Mesodermal cell (in vitro differentiated cells): ENCODE data around the gene SOX6.
A peak's percentile ranks its signal among the peaks of the same experiment; 100 is the strongest.

Source experiments
- H3K27ac ChIP-seq: 2 replicates; pipeline ENCODE4 v1.7.0; 2013; ENCODE audit warnings: mild to moderate bottlenecking, low read depth, low read length, moderate library complexity; ENCODE audit not compliant: severe bottlenecking
- H3K36me3 ChIP-seq: 2 replicates; pipeline ENCODE4 v1.7.1; 2013; ENCODE audit warnings: mild to moderate bottlenecking, low read length, moderate library complexity; ENCODE audit not compliant: control insufficient read depth, insufficient read depth
- H3K4me1 ChIP-seq: one replicate; pipeline ENCODE4 v1.7.1; 2013; ENCODE audit warnings: mild to moderate bottlenecking, low read length; ENCODE audit not compliant: insufficient read depth, control insufficient read depth, poor library complexity, severe bottlenecking
- H3K4me3 ChIP-seq: 2 replicates; pipeline ENCODE4 v1.7.0; 2013; ENCODE audit warnings: low read length, control low read depth, mild to moderate bottlenecking; ENCODE audit not compliant: insufficient read depth, poor library complexity, severe bottlenecking; ENCODE audit errors: extremely low read depth
- H3K9me3 ChIP-seq: 2 replicates; pipeline ENCODE4 v1.7.1; 2013; ENCODE audit warnings: mild to moderate bottlenecking, low read length, moderate library complexity; ENCODE audit not compliant: control insufficient read depth
- WGBS, 2 experiments: methylation state at CpG; one replicate each; pipeline ENCODE4 v1.1.5; 2013; ENCODE audit warnings: missing lambda C conversion rate in 2 of 2; ENCODE audit not compliant: insufficient coverage in 2 of 2; 5-methylcytosine and 5-hydroxymethylcytosine counted together

Gene SOX6

DNA sequence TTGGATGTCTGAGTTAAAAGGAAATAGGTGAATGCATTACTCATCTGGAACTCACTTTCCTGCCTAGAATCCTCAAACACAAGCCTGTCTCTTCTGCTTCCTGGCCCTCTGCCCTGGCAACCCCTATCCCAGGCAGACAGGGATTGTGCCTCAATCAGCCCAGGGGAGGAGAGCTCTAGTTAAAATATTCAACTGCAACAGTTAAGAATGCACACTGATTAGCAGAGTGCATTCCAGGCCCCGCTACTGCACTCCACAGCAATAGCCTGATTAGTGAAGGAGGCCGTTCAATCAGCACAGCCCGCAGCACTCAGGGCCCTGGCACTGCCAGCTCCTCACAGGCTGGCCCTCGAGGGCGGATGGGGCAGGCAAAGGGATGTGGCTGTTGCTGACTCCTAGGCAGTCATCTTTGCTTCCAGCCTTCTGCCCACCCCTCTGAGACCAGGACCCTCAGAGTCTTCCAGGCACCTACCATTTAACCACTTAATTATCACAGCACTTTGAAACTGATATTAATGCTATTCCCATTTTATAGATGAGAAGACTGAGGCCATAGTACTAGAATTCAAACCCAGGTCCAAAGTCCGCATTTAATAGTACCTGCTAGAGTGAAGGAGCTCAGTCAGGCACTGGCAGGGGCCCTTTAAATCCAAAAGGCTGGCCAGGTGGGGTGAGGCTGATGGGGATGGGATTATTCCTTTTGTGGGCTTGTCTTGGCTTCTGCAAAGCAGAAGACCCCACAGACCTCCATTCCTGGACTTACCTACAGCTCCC, 435.3 kb downstream of the SOX6 start:
- no peaks in the 10 kb centered on the region for H3K9me3 ChIP-seq
- no peak overlapping the region for H3K4me3 ChIP-seq
- H3K36me3 ChIP-seq: no peaks in the 10 kb centered on the region
- peaks cover 11% of the 10 kb centered on the region for H3K4me1 ChIP-seq
- peak overlapping the region; percentile 41 for H3K27ac ChIP-seq
- WGBS, 2 experiments: 91 to 93% methylated on average over 3 to 4 of the region's 6 CpGs

DNA sequence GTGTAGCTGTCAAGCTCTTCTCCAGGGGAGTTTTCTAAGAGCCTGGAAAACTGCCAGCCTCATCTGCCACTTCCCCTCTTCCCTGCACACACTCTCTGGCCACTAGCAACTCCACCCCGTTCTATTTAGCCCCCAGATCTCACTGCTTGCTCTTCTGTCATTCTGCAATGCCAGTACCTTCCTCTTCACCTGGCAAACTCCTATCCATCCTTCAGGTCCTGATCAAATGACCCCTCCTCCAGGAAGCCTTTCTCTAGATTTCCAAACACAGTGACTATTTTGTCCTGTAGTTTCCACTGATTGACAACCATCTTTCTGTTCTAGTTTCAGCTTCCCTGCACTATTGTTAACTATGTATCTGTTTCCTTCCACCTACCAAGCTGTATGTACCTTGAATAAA, 437.7 kb downstream of the SOX6 start:
- 83 to 85% methylated on average over 1 of the region's 1 CpG for WGBS, 2 experiments
- H3K27ac ChIP-seq: no peak overlapping the region
- H3K4me3 ChIP-seq: no peak overlapping the region
- peaks cover 11% of the 10 kb centered on the region for H3K4me1 ChIP-seq
- no peaks in the 10 kb centered on the region for H3K36me3 ChIP-seq
- H3K9me3 ChIP-seq: no peaks in the 10 kb centered on the region

DNA sequence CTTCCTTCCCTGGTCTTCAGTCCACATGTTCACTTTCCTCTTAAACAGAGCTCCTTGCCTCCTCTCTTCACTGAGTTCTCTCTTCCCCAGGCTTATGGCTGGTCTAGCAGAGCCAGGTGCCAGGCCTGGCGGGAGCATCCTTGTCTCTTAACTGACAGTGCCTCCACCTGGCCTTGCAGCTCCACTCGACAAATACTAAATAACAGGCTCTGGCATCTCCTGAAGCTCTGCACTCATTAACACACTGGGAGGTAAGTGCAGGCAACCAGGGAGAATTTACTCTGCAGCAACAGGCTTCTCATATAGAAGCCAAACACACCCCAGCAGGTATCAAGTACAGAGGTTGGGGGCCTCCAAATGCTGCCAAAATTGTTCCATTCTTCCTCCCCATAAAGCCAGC, 438.1 kb downstream of the SOX6 start:
- Histone ChIP-seq H3K9me3 (no peaks in the 10 kb centered on the region), H3K36me3 (no peaks in the 10 kb centered on the region), H3K27ac (no peak overlapping the region), H3K4me1 (peaks cover 12% of the 10 kb centered on the region), H3K4me3 (no peak overlapping the region)
- WGBS, 2 experiments: 73% methylated on average over 2 of the region's 2 CpGs; no CpG with 5 or more reads in 1 of the 2 experiments
